H9 (cell line): ENCODE data around the gene ANAPC15. TPM values are rescaled to one million over a fixed set of nuclear protein-coding genes. Genes with fewer than 3 reads are reported as not detected.

Experiments
- DNase-seq: peaks from one replicate; pipeline ENCODE4 v3.0.0-alpha.2; 2017
- H2AFZ ChIP-seq: one replicate; pipeline ENCODE4 v1.6.1; 2013; ENCODE audit warnings: mild to moderate bottlenecking, low read length, control low read depth, moderate library complexity
- H2AK5ac ChIP-seq: 2 replicates; pipeline ENCODE4 v1.6.1; 2013; ENCODE audit warnings: low read length, control low read depth, mixed read lengths; ENCODE audit not compliant: insufficient read length
- H2BK120ac ChIP-seq: one replicate; pipeline ENCODE4 v1.6.1; 2013; ENCODE audit warnings: low read depth, mild to moderate bottlenecking, low read length, control low read depth, inconsistent platforms; ENCODE audit not compliant: poor library complexity, severe bottlenecking
- H2BK12ac ChIP-seq: 2 replicates; pipeline ENCODE4 v1.6.1; 2013; ENCODE audit warnings: low read length, control low read depth, mixed read lengths, low read depth; ENCODE audit not compliant: insufficient read length
- H2BK15ac ChIP-seq: 2 replicates; pipeline ENCODE4 v1.6.1; 2013; ENCODE audit warnings: low read depth, low read length, control low read depth
- H2BK20ac ChIP-seq: one replicate; pipeline ENCODE4 v1.6.1; 2013; ENCODE audit warnings: low read depth, mild to moderate bottlenecking, low read length, control low read depth, inconsistent platforms; ENCODE audit not compliant: poor library complexity, severe bottlenecking
- H2BK5ac ChIP-seq: 2 replicates; pipeline ENCODE4 v1.6.1; 2013; ENCODE audit warnings: low read length, control low read depth, mixed read lengths; ENCODE audit not compliant: insufficient read length
- H3K14ac ChIP-seq: 2 replicates; pipeline ENCODE4 v1.6.1; 2013; ENCODE audit warnings: low read length, control low read depth; ENCODE audit not compliant: insufficient read depth
- H3K18ac ChIP-seq: 2 replicates; pipeline ENCODE4 v1.6.1; 2013; ENCODE audit warnings: low read depth, mild to moderate bottlenecking, mixed read lengths, low read length, control low read depth; ENCODE audit not compliant: insufficient read length
- H3K23ac ChIP-seq: 2 replicates; pipeline ENCODE4 v1.6.1; 2013; ENCODE audit warnings: low read length, control low read depth, mixed read lengths, low read depth; ENCODE audit not compliant: insufficient read length
- H3K23me2 ChIP-seq: 2 replicates; pipeline ENCODE4 v1.6.1; 2013; ENCODE audit warnings: low read depth, mild to moderate bottlenecking, mixed read lengths, low read length, control low read depth; ENCODE audit not compliant: insufficient read length, poor library complexity, severe bottlenecking
- H3K27ac ChIP-seq: 2 replicates; pipeline ENCODE4 v1.5.1; 2013; ENCODE audit warnings: low read length, control low read depth, mixed read lengths, low read depth; ENCODE audit not compliant: insufficient read length
- H3K27me3 ChIP-seq: 2 replicates; pipeline ENCODE4 v1.6.1; 2013; ENCODE audit warnings: low read length, control low read depth, inconsistent platforms; ENCODE audit not compliant: insufficient read depth
- H3K4ac ChIP-seq: 2 replicates; pipeline ENCODE4 v1.6.1; 2013; ENCODE audit warnings: low read depth, mild to moderate bottlenecking, control low read depth, inconsistent platforms, low read length, moderate library complexity
- H3K4me1 ChIP-seq: 2 replicates; pipeline ENCODE4 v1.6.1; 2013; ENCODE audit warnings: low read length, control low read depth, inconsistent platforms; ENCODE audit not compliant: insufficient read depth
- H3K4me2 ChIP-seq: 2 replicates; pipeline ENCODE4 v1.6.1; 2013; ENCODE audit warnings: low read length, control low read depth, mixed read lengths; ENCODE audit not compliant: insufficient read length, insufficient read depth
- H3K56ac ChIP-seq: 2 replicates; pipeline ENCODE4 v1.6.1; 2013; ENCODE audit warnings: low read depth, mild to moderate bottlenecking, mixed read lengths, low read length, control low read depth; ENCODE audit not compliant: insufficient read length
- H3K79me1 ChIP-seq: 2 replicates; pipeline ENCODE4 v1.6.1; 2013; ENCODE audit warnings: low read depth, mild to moderate bottlenecking, moderate library complexity, low read length, control low read depth, inconsistent platforms; ENCODE audit not compliant: insufficient read depth, poor library complexity, severe bottlenecking
- H3K79me2 ChIP-seq: 2 replicates; pipeline ENCODE4 v1.6.1; 2013; ENCODE audit warnings: low read length, control low read depth, inconsistent platforms; ENCODE audit not compliant: insufficient read depth
- H3K9ac ChIP-seq: 2 replicates; pipeline ENCODE4 v1.6.1; 2013; ENCODE audit warnings: low read length, control low read depth, mixed read lengths; ENCODE audit not compliant: insufficient read length; ENCODE audit errors: extremely low read depth
- H3K9me3 ChIP-seq: one replicate; pipeline ENCODE4 v1.6.1; 2013; ENCODE audit warnings: low read depth, low read length, inconsistent platforms; ENCODE audit not compliant: control insufficient read depth
- H3T11ph ChIP-seq: one replicate; pipeline ENCODE4 v1.6.1; 2013; ENCODE audit warnings: mild to moderate bottlenecking, low read length, control low read depth, inconsistent platforms
- H4K20me1 ChIP-seq: one replicate; pipeline ENCODE4 v1.6.1; 2013; ENCODE audit not compliant: control insufficient read depth, insufficient read length, insufficient read depth
- H4K5ac ChIP-seq: 2 replicates; pipeline ENCODE4 v1.6.1; 2013; ENCODE audit warnings: low read depth, mild to moderate bottlenecking, mixed read lengths, low read length, control low read depth; ENCODE audit not compliant: insufficient read length
- H4K8ac ChIP-seq: replicated peaks from 2 replicates; pipeline ENCODE4 v1.6.1; 2013; ENCODE audit warnings: low read length, control low read depth, mixed read lengths, low read depth; ENCODE audit not compliant: insufficient read length
- H4K91ac ChIP-seq: 2 replicates; pipeline ENCODE4 v1.6.1; 2013; ENCODE audit warnings: low read depth, mild to moderate bottlenecking, moderate library complexity, mixed read lengths, low read length, control low read depth; ENCODE audit not compliant: insufficient read length
- H3K27ac Mint-ChIP-seq, 3 experiments: 2 replicates in 2 of 3; 3 replicates in 1 of 3; pipeline ENCODE4 v1.8.0; 2020 to 2021; ENCODE audit warnings: mixed read lengths in 3 of 3, mild to moderate bottlenecking in 1 of 3, moderate library complexity in 1 of 3
- H3K27me3 Mint-ChIP-seq: 2 replicates; pipeline ENCODE4 v1.8.0; 2021; ENCODE audit warnings: low read depth, mild to moderate bottlenecking, moderate library complexity, mixed read lengths
- H3K36me3 Mint-ChIP-seq, 3 experiments: 2 replicates in 2 of 3; 3 replicates in 1 of 3; pipeline ENCODE4 v1.8.0; 2020 to 2021; ENCODE audit warnings: low read depth in 3 of 3, mixed read lengths in 3 of 3; ENCODE audit not compliant: insufficient read depth in 1 of 3
- H3K4me1 Mint-ChIP-seq, 2 experiments: 2 replicates each; pipeline ENCODE4 v1.8.0; 2020; ENCODE audit warnings: mixed read lengths in 2 of 2
- H3K4me3 Mint-ChIP-seq, 2 experiments: 2 replicates in 1 of 2; 3 replicates in 1 of 2; pipeline ENCODE4 v1.8.0; 2020 to 2021; ENCODE audit warnings: mild to moderate bottlenecking in 2 of 2, mixed read lengths in 2 of 2, moderate library complexity in 1 of 2
- H3K9me3 Mint-ChIP-seq, 2 experiments: 2 replicates in 1 of 2; 3 replicates in 1 of 2; pipeline ENCODE4 v1.8.0; 2020; ENCODE audit warnings: mild to moderate bottlenecking in 2 of 2, mixed read lengths in 2 of 2, moderate library complexity in 1 of 2
- WGBS: extraction: QIAGEN DNeasy Blood & Tissue Kit; methylation state at CpG from one replicate; pipeline ENCODE4 v1.1.7; 2013; ENCODE audit warnings: missing lambda C conversion rate, low lambda C conversion rate, mixed read lengths; ENCODE audit not compliant: insufficient read length; ENCODE audit errors: extremely low coverage; 5-methylcytosine and 5-hydroxymethylcytosine counted together
- total RNA-seq: library from RNA; stranded (reverse); gene quantifications from 2 replicates; pipeline ENCODE4 v1.2.1, GENCODE V29; 2021
- TF ChIP-seq, protein P1 (sequence below): fragments of 200-600 bp; sonication (generic); conservative IDR thresholded peaks from 3 replicates; pipeline ENCODE4 v1.8.0; 2021; ENCODE audit warnings: antibody characterized with exemption, mild to moderate bottlenecking

ANAPC15 gene
- total RNA-seq, 1 experiment from 2014 or later, result 72.6 TPM

GRCh38 chr11:72139500-72139899 lies 27.0 kb upstream of the ANAPC15 start:
- H3K18ac ChIP-seq, result no peak overlapping the region
- no peaks in the 10 kb centered on the region for H3K9me3 Mint-ChIP-seq
- no peaks in the 10 kb centered on the region for H3K9me3 ChIP-seq
- H3K4me1 Mint-ChIP-seq, result peaks cover 3 to 5% of the 10 kb centered on the region in 2 experiments; a peak in 3 of 4 replicates
- H3K56ac ChIP-seq, result no peak overlapping the region
- no CpG with 5 or more reads among the region's 11 CpGs for WGBS
- no peak overlapping the region for H2AFZ ChIP-seq
- no peak overlapping the region for H4K5ac ChIP-seq
- no peak overlapping the region for H3K27ac ChIP-seq
- no peak overlapping the region for H3K9ac ChIP-seq
- H3T11ph ChIP-seq, result no peak overlapping the region
- no peaks in the 10 kb centered on the region for H3K36me3 Mint-ChIP-seq
- H2BK20ac ChIP-seq, result no peak overlapping the region
- no peak overlapping the region for H3K27ac Mint-ChIP-seq
- H2BK5ac ChIP-seq, result no peak overlapping the region
- no peak overlapping the region for H3K23ac ChIP-seq
- H3K79me1 ChIP-seq, result no peaks in the 10 kb centered on the region
- H2BK15ac ChIP-seq, result no peak overlapping the region
- no peak overlapping the region for H2BK12ac ChIP-seq
- no peaks in the 10 kb centered on the region; the same call in none of the 2 replicates for H3K4me1 ChIP-seq
- no peak overlapping the region for H3K14ac ChIP-seq
- H3K4me3 Mint-ChIP-seq, result no peak overlapping the region
- H4K91ac ChIP-seq, result no peak overlapping the region
- no peaks in the 10 kb centered on the region for H3K79me2 ChIP-seq
- no peaks in the 10 kb centered on the region for H3K27me3 ChIP-seq
- DNase-seq, result no peak
- H4K8ac ChIP-seq, result no peak overlapping the region
- no peak overlapping the region for H2AK5ac ChIP-seq
- H3K23me2 ChIP-seq, result no peaks in the 10 kb centered on the region
- no peak overlapping the region for H2BK120ac ChIP-seq
- TF ChIP-seq, protein P1, sequence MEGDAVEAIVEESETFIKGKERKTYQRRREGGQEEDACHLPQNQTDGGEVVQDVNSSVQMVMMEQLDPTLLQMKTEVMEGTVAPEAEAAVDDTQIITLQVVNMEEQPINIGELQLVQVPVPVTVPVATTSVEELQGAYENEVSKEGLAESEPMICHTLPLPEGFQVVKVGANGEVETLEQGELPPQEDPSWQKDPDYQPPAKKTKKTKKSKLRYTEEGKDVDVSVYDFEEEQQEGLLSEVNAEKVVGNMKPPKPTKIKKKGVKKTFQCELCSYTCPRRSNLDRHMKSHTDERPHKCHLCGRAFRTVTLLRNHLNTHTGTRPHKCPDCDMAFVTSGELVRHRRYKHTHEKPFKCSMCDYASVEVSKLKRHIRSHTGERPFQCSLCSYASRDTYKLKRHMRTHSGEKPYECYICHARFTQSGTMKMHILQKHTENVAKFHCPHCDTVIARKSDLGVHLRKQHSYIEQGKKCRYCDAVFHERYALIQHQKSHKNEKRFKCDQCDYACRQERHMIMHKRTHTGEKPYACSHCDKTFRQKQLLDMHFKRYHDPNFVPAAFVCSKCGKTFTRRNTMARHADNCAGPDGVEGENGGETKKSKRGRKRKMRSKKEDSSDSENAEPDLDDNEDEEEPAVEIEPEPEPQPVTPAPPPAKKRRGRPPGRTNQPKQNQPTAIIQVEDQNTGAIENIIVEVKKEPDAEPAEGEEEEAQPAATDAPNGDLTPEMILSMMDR, result no peak
- peaks cover 11% of the 10 kb centered on the region for H3K27me3 Mint-ChIP-seq
- H3K4ac ChIP-seq, result no peak overlapping the region
- no peak overlapping the region for H3K4me2 ChIP-seq
- no peaks in the 10 kb centered on the region for H4K20me1 ChIP-seq
